ENCODE results near the gene SPAG8. TPM values are rescaled to one million over a fixed set of nuclear protein-coding genes. Genes with fewer than 3 reads are reported as not detected.

The SPAG8 gene
- total RNA-seq, 5 donors from 2014 or later (not counting 1 experiment from before 2014, with no cell fraction given), result 2.8 to 7.1 (median 3.8) TPM

DNA sequence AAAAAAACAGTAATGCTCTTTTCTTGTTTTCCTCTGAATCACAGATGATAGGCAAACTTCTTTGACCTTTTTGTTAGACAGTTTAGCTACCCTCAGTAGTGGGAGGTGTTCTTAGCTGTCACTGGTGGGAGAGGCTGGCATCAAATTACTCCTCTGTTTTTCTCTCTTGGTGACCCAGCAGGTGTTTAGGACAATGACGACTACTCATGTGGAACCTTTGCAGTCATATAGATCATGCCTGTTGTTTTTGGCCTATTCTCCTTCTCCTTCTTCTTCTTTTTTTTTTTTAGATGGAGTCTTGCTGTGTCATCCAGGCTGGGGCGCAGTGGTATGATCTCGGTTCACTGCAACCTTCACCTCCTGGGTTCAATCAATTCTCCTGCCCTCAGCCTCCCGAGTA, 36.0 kb downstream of the SPAG8 start:
- no CpG with 5 or more reads among the region's 4 CpGs for WGBS (ENCODE audit: insufficient coverage)
- H3K4me1 ChIP-seq (ENCODE audit: control insufficient read depth in 1 of 2, extremely low read depth in 1 of 2, insufficient read depth in 2 of 2, low read length in 2 of 2), result no peaks in the 10 kb centered on the region
- H3K9me3 ChIP-seq, result no peaks in the 10 kb centered on the region
- peaks cover 2 to 9% (median 2%) of the 10 kb centered on the region in 3 donors for H3K4me1 Mint-ChIP-seq
- ChIA-PET POLR2A (interaction anchor here in 1 of 2 donors (0.7 kb wide), 1 partner anchor 1384 kb away, joined by 3 read pairs; no protein-coding TSS in a partner anchor), CTCF (interaction anchor here in 1 of 2 donors (0.6 kb wide), 1 partner anchor 14 kb away, joined by 3 read pairs; no protein-coding TSS in a partner anchor)
- peaks cover 12% of the 10 kb centered on the region for H3K36me3 Mint-ChIP-seq
- DNase-seq (no peak), ATAC-seq (replicated peaks in 1 of 4) (no peak)
- H3K4me3 Mint-ChIP-seq, result no peak overlapping the region
- H3K9me3 Mint-ChIP-seq, result no peaks in the 10 kb centered on the region
- no peak overlapping the region for H3K27ac ChIP-seq (ENCODE audit: low read length)
- no peaks in the 10 kb centered on the region for H3K27me3 Mint-ChIP-seq
- H3K27me3 ChIP-seq (replicated peaks in 1 of 2; ENCODE audit: control insufficient read depth in 2 of 2, extremely low read depth in 1 of 2, insufficient read depth in 2 of 2, low read length in 1 of 2), result no peaks in the 10 kb centered on the region
- H3K27ac Mint-ChIP-seq, result no peak overlapping the region
- peaks cover 0 to 10% of the 10 kb centered on the region in 2 donors for H3K36me3 ChIP-seq (ENCODE audit: control insufficient read depth in 2 of 2, extremely low read depth in 1 of 2, insufficient read depth in 1 of 2, low read length in 1 of 2)
- no peak overlapping the region for H3K4me3 ChIP-seq (ENCODE audit: control insufficient read depth in 1 of 2, extremely low read depth in 1 of 2, low read length in 1 of 2)

GRCh38 chr9:35774907-35775635, 37.0 kb downstream of the SPAG8 start:
- no peak overlapping the region for H3K27ac ChIP-seq (ENCODE audit: low read length)
- peaks cover 0 to 7% of the 10 kb centered on the region in 2 donors for H3K36me3 ChIP-seq (ENCODE audit: control insufficient read depth in 2 of 2, extremely low read depth in 1 of 2, insufficient read depth in 1 of 2, low read length in 1 of 2)
- no peaks in the 10 kb centered on the region for H3K9me3 Mint-ChIP-seq
- H3K27me3 ChIP-seq (replicated peaks in 1 of 2; ENCODE audit: control insufficient read depth in 2 of 2, extremely low read depth in 1 of 2, insufficient read depth in 2 of 2, low read length in 1 of 2), result no peaks in the 10 kb centered on the region
- no peak for ATAC-seq (replicated peaks in 1 of 4)
- no peak for DNase-seq
- ChIA-PET POLR2A (no interaction called here), CTCF (interaction anchor here in 1 of 2 donors (0.6 kb wide), 1 partner anchor 15 kb away, joined by 3 read pairs; no protein-coding TSS in a partner anchor)
- H3K36me3 Mint-ChIP-seq, result peaks cover 7% of the 10 kb centered on the region
- no peaks in the 10 kb centered on the region for H3K27me3 Mint-ChIP-seq
- no peaks in the 10 kb centered on the region for H3K4me1 ChIP-seq (ENCODE audit: control insufficient read depth in 1 of 2, extremely low read depth in 1 of 2, insufficient read depth in 2 of 2, low read length in 2 of 2)
- H3K9me3 ChIP-seq, result no peaks in the 10 kb centered on the region
- H3K4me1 Mint-ChIP-seq, result peaks cover 0 to under 1% (median 0%) of the 10 kb centered on the region in 3 donors
- no peak overlapping the region for H3K4me3 Mint-ChIP-seq
- no peak overlapping the region for H3K4me3 ChIP-seq (ENCODE audit: control insufficient read depth in 1 of 2, extremely low read depth in 1 of 2, low read length in 1 of 2)
- H3K27ac Mint-ChIP-seq, result peak overlapping the region in 1 of 2 donors; percentile 58
- no CpG with 5 or more reads among the region's 7 CpGs for WGBS (ENCODE audit: insufficient coverage)

DNA sequence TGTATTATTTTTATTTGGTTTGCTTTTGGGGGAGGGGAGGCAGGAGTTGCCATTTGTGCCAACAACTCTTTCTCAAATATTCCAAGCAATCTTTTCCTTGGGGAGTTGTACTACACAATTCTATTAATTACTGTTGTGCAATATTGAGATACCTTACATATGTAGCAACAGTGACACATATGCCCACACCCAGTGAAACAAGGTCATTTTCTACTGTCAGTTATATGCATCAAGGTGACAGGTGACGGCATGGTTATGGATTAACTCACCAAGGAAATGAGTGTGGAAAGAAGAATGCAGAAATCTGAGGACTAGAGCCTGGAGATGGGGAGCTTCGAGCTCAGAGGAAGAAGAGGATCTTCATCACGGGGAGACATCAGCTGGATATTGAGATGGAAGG, 40.1 kb downstream of the SPAG8 start:
- H3K27ac Mint-ChIP-seq, result no peak overlapping the region
- DNase-seq (no peak), ATAC-seq (replicated peaks in 1 of 4) (no peak)
- CTCF ChIA-PET, result interaction anchor here in 1 of 2 donors (0.5 to 0.7 kb wide), 3 partner anchors 120 to 890 kb away, joined by 3 to 6 read pairs (median 3); no protein-coding TSS in a partner anchor
- POLR2A ChIA-PET, result interaction anchor here in 1 of 2 donors (0.6 kb wide), 1 partner anchor 20 kb away, joined by 3 read pairs; no protein-coding TSS in a partner anchor
- no peaks in the 10 kb centered on the region for H3K9me3 ChIP-seq
- H3K27ac ChIP-seq (ENCODE audit: low read length), result no peak overlapping the region
- H3K27me3 ChIP-seq (replicated peaks in 1 of 2; ENCODE audit: control insufficient read depth in 2 of 2, extremely low read depth in 1 of 2, insufficient read depth in 2 of 2, low read length in 1 of 2), result no peaks in the 10 kb centered on the region
- H3K4me1 Mint-ChIP-seq, result peaks cover 0 to 7% (median 6%) of the 10 kb centered on the region in 3 donors
- no peaks in the 10 kb centered on the region for H3K9me3 Mint-ChIP-seq
- peaks cover 0 to 10% of the 10 kb centered on the region in 2 donors for H3K36me3 ChIP-seq (ENCODE audit: control insufficient read depth in 2 of 2, extremely low read depth in 1 of 2, insufficient read depth in 1 of 2, low read length in 1 of 2)
- WGBS (ENCODE audit: insufficient coverage), result 100% methylated on average over 2 of the region's 3 CpGs
- H3K27me3 Mint-ChIP-seq, result no peaks in the 10 kb centered on the region
- no peak overlapping the region for H3K4me3 ChIP-seq (ENCODE audit: control insufficient read depth in 1 of 2, extremely low read depth in 1 of 2, low read length in 1 of 2)
- H3K4me1 ChIP-seq (ENCODE audit: control insufficient read depth in 1 of 2, extremely low read depth in 1 of 2, insufficient read depth in 2 of 2, low read length in 2 of 2), result no peaks in the 10 kb centered on the region
- H3K36me3 Mint-ChIP-seq, result no peaks in the 10 kb centered on the region
- no peak overlapping the region for H3K4me3 Mint-ChIP-seq

DNA sequence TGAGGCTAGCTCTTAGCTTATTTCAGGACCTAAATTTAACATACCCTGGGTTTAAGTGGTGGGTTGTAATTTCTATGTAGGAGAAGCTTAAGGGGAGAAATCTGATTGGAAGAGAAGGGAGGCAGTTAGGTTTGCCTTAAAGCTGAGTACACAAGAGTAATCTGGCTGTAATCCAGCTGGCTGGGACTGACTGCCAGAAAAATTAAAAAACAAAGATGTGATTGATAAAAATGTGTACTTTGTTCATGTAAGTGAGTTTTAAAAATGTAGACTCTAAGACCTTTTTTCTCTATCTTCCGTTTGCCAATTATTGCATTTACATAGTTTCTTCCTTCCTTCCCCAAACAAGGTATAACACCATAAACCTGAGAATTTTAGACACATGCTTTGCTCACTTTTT, 40.5 kb downstream of the SPAG8 start:
- H3K4me3 ChIP-seq (ENCODE audit: control insufficient read depth in 1 of 2, extremely low read depth in 1 of 2, low read length in 1 of 2), result no peak overlapping the region
- no peaks in the 10 kb centered on the region for H3K27me3 Mint-ChIP-seq
- ATAC-seq (replicated peaks in 1 of 4) (no peak), DNase-seq (no peak)
- no peak overlapping the region for H3K4me3 Mint-ChIP-seq
- peaks cover 0 to 7% (median 6%) of the 10 kb centered on the region in 3 donors for H3K4me1 Mint-ChIP-seq
- POLR2A ChIA-PET, result interaction anchor here in 1 of 2 donors (0.6 kb wide), 1 partner anchor 20 kb away, joined by 3 read pairs; no protein-coding TSS in a partner anchor
- peaks cover 0 to 10% of the 10 kb centered on the region in 2 donors for H3K36me3 ChIP-seq (ENCODE audit: control insufficient read depth in 2 of 2, extremely low read depth in 1 of 2, insufficient read depth in 1 of 2, low read length in 1 of 2)
- WGBS (ENCODE audit: insufficient coverage), result no CpG with 5 or more reads among the region's 1 CpG
- no peaks in the 10 kb centered on the region for H3K4me1 ChIP-seq (ENCODE audit: control insufficient read depth in 1 of 2, extremely low read depth in 1 of 2, insufficient read depth in 2 of 2, low read length in 2 of 2)
- H3K9me3 ChIP-seq, result no peaks in the 10 kb centered on the region
- H3K9me3 Mint-ChIP-seq, result no peaks in the 10 kb centered on the region
- no peak overlapping the region for H3K27ac ChIP-seq (ENCODE audit: low read length)
- H3K27me3 ChIP-seq (replicated peaks in 1 of 2; ENCODE audit: control insufficient read depth in 2 of 2, extremely low read depth in 1 of 2, insufficient read depth in 2 of 2, low read length in 1 of 2), result no peaks in the 10 kb centered on the region
- H3K36me3 Mint-ChIP-seq, result no peaks in the 10 kb centered on the region
- H3K27ac Mint-ChIP-seq, result no peak overlapping the region
- CTCF ChIA-PET, result interaction anchor here in 1 of 2 donors (0.5 to 0.7 kb wide), 3 partner anchors 111 to 890 kb away, joined by 3 read pairs; no protein-coding TSS in a partner anchor

- Mint-ChIP-seq H3K36me3 (no peaks in the 10 kb centered on the region), H3K9me3 (no peaks in the 10 kb centered on the region), H3K4me1 (peaks cover 0 to 11% (median 11%) of the 10 kb centered on the region in 3 donors), H3K27ac (no peak overlapping the region), H3K27me3 (no peaks in the 10 kb centered on the region), H3K4me3 (no peak overlapping the region)
- peaks cover 0 to 9% of the 10 kb centered on the region in 2 donors for H3K36me3 ChIP-seq (ENCODE audit: control insufficient read depth in 2 of 2, extremely low read depth in 1 of 2, insufficient read depth in 1 of 2, low read length in 1 of 2)
- H3K4me3 ChIP-seq (ENCODE audit: control insufficient read depth in 1 of 2, extremely low read depth in 1 of 2, low read length in 1 of 2), result no peak overlapping the region
- ATAC-seq (replicated peaks in 1 of 4), result no peak
- H3K27ac ChIP-seq (ENCODE audit: low read length), result no peak overlapping the region
- no peak for DNase-seq
- WGBS (ENCODE audit: insufficient coverage), result no CpG with 5 or more reads among the region's 4 CpGs
- H3K27me3 ChIP-seq (replicated peaks in 1 of 2; ENCODE audit: control insufficient read depth in 2 of 2, extremely low read depth in 1 of 2, insufficient read depth in 2 of 2, low read length in 1 of 2), result no peaks in the 10 kb centered on the region
- POLR2A ChIA-PET, result interaction anchor here in 1 of 2 donors (0.7 kb wide), 1 partner anchor 1185 kb away, joined by 3 read pairs; no protein-coding TSS in a partner anchor
- CTCF ChIA-PET, result interaction anchor here (0.7 to 1.1 kb wide), 2 partner anchors 17 to 111 kb away, joined by 3 to 5 read pairs; no protein-coding TSS in a partner anchor
- H3K9me3 ChIP-seq, result no peaks in the 10 kb centered on the region
- H3K4me1 ChIP-seq (ENCODE audit: control insufficient read depth in 1 of 2, extremely low read depth in 1 of 2, insufficient read depth in 2 of 2, low read length in 2 of 2), result no peaks in the 10 kb centered on the region
Observed at GRCh38 chr9:35771075-35771433, 41.0 kb downstream of the SPAG8 start.

DNA sequence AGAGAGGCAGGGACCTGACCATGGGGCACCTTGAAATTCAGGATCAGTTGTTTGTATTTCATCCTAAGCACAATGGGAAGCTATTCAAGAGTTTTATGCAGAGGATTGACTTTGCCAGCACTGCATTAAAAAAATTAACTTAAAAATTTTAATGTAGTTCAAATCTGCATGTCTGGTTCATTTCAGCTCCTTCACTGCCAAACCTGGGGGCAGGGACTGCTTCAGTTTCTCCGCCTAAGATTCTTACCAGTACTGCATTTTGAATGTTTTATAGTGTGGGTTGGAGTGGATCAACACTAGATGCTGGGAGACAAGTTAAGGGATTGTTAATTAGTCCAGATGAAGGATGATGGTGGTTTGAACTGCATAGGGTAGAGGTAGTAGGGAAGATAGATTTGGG, 42.3 kb downstream of the SPAG8 start:
- ChIA-PET POLR2A (no interaction called here), CTCF (no interaction called here)
- Mint-ChIP-seq H3K4me1 (peaks cover 0 to 12% (median 11%) of the 10 kb centered on the region in 3 donors), H3K27me3 (no peaks in the 10 kb centered on the region), H3K27ac (no peak overlapping the region), H3K36me3 (no peaks in the 10 kb centered on the region), H3K4me3 (no peak overlapping the region), H3K9me3 (no peaks in the 10 kb centered on the region)
- H3K9me3 ChIP-seq, result no peaks in the 10 kb centered on the region
- ATAC-seq (replicated peaks in 1 of 4), result no peak
- WGBS (ENCODE audit: insufficient coverage), result 100% methylated on average over 1 of the region's 1 CpG
- no peaks in the 10 kb centered on the region for H3K4me1 ChIP-seq (ENCODE audit: control insufficient read depth in 1 of 2, extremely low read depth in 1 of 2, insufficient read depth in 2 of 2, low read length in 2 of 2)
- DNase-seq, result no peak
- no peaks in the 10 kb centered on the region for H3K27me3 ChIP-seq (replicated peaks in 1 of 2; ENCODE audit: control insufficient read depth in 2 of 2, extremely low read depth in 1 of 2, insufficient read depth in 2 of 2, low read length in 1 of 2)
- peaks cover 0 to 5% of the 10 kb centered on the region in 2 donors for H3K36me3 ChIP-seq (ENCODE audit: control insufficient read depth in 2 of 2, extremely low read depth in 1 of 2, insufficient read depth in 1 of 2, low read length in 1 of 2)
- no peak overlapping the region for H3K4me3 ChIP-seq (ENCODE audit: control insufficient read depth in 1 of 2, extremely low read depth in 1 of 2, low read length in 1 of 2)
- no peak overlapping the region for H3K27ac ChIP-seq (ENCODE audit: low read length)
